ENCODE data around the gene NDEL1.

The NDEL1 gene

DNA sequence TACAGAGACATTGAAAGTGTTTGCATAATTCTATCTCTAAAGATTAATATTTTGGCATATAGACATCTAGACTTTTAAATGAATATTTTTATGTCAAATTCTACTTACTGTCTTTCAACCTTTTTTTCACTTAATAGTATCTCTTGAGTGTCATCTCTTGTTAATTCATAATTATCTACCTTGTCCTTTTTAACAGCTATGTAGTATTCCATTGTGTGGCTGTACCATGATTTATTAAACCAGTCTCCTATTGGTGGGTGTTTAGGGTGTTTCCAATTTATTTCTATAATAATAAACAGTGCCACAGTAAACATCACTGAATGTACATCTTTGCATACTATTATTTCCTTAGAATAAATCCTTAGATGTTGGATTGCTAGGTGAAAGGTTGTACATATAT, 21.7 kb upstream of the NDEL1 start:
- no peak overlapping the region for H3K4me3 ChIP-seq (ENCODE audit: low read depth, low read length)
- DNase-seq (ENCODE audit: low read depth), result no peak
- TF ChIP-seq, protein P1, sequence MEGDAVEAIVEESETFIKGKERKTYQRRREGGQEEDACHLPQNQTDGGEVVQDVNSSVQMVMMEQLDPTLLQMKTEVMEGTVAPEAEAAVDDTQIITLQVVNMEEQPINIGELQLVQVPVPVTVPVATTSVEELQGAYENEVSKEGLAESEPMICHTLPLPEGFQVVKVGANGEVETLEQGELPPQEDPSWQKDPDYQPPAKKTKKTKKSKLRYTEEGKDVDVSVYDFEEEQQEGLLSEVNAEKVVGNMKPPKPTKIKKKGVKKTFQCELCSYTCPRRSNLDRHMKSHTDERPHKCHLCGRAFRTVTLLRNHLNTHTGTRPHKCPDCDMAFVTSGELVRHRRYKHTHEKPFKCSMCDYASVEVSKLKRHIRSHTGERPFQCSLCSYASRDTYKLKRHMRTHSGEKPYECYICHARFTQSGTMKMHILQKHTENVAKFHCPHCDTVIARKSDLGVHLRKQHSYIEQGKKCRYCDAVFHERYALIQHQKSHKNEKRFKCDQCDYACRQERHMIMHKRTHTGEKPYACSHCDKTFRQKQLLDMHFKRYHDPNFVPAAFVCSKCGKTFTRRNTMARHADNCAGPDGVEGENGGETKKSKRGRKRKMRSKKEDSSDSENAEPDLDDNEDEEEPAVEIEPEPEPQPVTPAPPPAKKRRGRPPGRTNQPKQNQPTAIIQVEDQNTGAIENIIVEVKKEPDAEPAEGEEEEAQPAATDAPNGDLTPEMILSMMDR (IDR thresholded peaks at IDR 0.05; ENCODE audit: low read depth, low read length, missing control alignments), result no peak

DNA sequence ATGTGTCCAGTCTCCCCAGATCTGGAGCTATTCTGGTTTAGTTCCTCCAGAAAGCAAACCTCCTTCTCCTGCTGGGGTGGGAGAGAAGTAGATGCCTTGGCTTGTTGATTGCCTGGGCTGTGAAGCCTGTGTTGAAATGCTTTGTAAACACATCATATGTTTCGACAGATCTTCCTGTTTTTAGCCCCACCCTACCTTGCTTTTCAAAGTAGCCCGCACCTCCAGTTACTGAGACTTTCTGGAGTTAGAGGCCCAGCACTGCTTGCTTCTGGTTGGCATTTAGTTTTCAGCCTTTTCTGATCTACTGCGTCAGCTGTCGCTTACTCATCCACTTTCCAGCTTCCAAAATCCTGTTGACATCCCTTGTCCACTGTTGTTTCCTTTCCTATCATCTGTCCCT, 17.9 kb upstream of the NDEL1 start:
- no peak for DNase-seq (ENCODE audit: low read depth)

DNA sequence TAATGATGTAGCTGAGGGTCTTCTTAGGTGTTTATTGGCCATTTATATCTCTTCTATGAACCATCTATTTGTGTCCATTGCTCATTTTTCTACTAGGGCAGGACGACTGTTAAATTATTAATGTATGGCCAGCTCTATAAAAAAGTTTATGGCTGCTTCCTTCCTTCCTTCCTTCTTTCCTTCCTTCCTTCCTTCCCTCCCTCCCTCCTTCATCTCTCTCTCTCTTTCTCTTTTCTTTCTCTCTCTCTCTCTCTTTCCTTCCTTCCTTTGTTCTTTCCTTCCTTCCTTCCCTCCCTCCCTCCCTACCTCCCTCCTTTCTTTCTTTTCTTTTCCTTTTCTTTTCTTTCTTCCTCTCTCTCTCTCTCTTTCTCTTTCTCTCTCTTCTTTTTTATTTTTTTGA, 17.2 kb upstream of the NDEL1 start:
- DNase-seq (ENCODE audit: low read depth), result no peak
- H3K4me3 ChIP-seq (ENCODE audit: low read depth, low read length), result no peak overlapping the region
- TF ChIP-seq, protein P1 (IDR thresholded peaks at IDR 0.05; ENCODE audit: low read depth, low read length, missing control alignments), result no peak

More for the DNA sequence above, 17.9 kb upstream of the NDEL1 start:
- TF ChIP-seq, protein P1 (IDR thresholded peaks at IDR 0.05; ENCODE audit: low read depth, low read length, missing control alignments), result no peak
- H3K4me3 ChIP-seq (ENCODE audit: low read depth, low read length), result no peak overlapping the region

DNA sequence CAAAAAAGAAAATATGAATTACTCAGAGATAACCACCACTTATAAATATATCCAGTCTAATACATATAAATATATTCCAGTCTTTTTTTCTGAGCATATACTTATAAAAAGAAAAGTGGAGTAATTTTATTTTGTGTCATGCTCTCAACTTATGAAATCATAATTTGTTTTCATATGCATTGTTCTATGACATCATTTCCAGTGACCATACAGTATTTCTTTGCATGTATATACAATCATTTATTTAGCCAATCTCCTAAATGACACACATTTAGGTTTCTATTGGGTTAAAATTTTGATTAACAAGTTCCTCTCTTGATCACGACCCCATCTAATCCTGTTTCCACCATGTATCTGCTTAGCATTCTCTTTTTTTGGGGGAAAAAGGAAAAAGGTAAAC, 16.4 kb upstream of the NDEL1 start:
- H3K4me3 ChIP-seq (ENCODE audit: low read depth, low read length), result no peak overlapping the region
- DNase-seq (ENCODE audit: low read depth), result no peak
- TF ChIP-seq, protein P1 (IDR thresholded peaks at IDR 0.05; ENCODE audit: low read depth, low read length, missing control alignments), result no peak

DNA sequence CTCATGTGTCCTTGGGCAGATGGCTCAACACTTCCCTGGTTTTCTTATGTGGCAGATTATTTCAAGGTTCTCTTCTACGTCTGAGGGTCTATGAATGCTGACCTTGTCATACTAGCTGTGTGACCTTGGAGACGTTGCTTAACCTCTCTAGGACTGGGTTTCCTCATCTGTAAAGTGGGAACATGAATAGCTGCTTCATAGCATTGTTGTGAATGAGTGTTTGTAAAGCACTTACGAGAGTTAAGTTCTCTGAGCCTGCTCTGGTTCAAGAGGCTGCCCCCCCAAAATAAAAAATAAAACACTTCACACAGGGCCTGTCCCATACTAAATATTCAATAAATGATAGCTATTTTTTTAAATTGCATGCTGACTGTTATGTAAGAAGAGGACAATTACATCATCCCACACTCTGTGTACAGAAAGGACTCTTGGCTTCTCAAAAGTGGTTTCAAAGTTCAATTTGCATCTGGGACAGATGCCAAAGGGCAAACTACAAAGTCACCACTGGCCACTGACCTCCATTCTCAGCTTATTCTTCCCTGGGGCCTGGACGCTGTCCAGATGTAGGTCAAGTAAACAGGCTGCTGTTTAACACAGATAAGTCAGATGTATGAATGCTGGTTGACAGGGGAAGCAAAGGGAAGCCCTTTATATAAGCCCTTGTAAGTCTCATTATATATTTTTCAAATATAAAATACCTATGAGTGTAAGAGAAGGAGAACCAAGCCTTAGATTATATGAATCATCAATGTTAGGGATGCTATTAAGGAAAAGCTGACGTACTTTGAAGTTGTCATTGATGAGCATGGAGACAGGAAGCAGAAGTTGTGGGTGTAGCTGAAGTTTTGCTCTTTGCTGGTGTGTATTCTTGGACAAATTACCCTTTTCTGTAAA, 15.4 kb upstream of the NDEL1 start:
- DNase-seq (ENCODE audit: low read depth), result no peak
- H3K4me3 ChIP-seq (ENCODE audit: low read depth, low read length), result no peak overlapping the region
- TF ChIP-seq, protein P1 (IDR thresholded peaks at IDR 0.05; ENCODE audit: low read depth, low read length, missing control alignments), result no peak

DNA sequence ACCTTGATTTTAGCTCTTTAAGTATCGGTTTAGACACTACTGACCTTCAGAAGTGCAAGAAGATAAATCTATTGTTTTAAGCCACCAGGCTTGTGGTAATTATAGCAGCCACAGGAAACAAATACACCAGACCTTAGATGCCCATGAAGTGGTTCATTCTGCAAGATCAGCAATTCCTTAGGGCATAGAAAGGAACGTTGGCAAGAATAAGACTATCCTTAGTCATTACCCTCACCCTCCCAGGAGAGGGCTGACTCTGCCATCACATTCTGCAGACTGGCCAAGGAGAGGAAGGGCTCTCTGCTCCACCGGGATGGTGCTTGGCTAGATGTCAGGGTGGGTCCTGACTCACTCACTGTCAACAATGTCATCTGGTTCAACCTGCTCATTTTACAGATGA, 14.1 kb upstream of the NDEL1 start:
- TF ChIP-seq, protein P1 (IDR thresholded peaks at IDR 0.05; ENCODE audit: low read depth, low read length, missing control alignments), result no peak
- DNase-seq (ENCODE audit: low read depth), result no peak
- no peak overlapping the region for H3K4me3 ChIP-seq (ENCODE audit: low read depth, low read length)
